Middle frontal gyrus (tissue), 1 donor: ENCODE results near the gene POU6F2.

Source experiments
- DNase-seq: peaks from one replicate; pipeline ENCODE4 v3.0.0-alpha.2; 2015; ENCODE audit warnings: low spot score; ENCODE audit errors: extremely low spot score

Gene POU6F2

DNA sequence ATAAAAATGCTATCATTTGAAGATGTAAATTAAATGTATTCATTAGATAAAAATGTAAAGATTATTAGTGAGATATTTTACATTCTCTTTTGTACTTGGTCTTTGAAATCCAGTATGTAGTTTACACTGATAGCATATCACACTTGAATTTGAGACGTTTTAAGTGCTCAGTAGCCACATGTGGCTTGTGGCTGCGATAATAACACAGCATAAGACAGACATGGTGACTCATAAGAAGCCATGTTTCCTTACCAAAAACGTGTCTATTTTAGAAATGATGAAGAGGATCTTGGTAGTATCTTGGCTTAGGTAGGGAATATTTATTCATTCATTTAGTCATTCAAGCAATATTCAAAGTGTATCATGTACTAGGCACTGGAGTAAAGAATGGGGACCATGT lies 149.3 kb downstream of the POU6F2 start:
- no peak for DNase-seq

DNA sequence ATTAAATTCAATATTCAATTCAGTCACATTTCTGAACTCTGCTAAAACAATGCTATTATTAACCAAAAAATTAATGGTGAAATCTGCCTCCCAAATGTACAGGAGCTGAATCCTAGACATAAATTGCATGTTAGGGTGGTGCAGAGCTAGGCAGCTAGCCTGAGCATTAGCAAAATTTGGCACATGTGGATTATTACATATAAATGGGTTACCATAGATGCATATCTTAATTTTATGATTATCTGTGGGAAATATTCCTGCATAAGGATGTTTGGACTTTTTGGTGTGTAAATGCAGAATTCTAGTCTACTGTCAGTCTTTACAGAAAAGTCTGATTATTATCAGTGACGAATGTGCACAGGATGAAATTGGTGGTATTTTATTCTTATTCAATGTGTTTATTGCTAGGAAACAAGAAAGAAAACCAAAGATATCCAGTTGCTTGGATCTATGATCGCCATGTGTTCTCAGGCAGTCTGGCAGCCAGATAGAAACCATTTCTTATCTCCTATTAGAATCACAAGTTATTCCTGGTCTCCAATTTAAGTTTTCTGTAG lies 150.7 kb downstream of the POU6F2 start:
- DNase-seq, result no peak

DNA sequence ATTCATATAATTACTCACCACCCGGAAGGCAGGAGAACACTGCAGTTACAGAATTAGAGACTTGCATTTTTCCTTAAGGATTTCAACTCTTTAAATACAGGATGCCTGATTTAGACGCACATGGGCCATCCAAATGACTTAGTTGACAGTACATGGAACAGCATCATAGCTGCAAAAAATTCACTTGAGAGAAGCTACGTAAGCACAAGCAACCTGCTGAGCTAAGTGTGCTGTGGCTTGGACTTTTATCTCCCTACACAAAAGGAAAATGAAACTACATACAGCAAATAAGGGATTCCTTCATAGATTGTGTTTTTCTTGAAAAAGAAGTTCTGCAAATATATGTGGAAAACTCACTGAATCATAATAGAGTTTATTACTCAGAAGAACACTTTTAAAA lies 152.6 kb downstream of the POU6F2 start:
- DNase-seq, result peak; percentile 26

DNA sequence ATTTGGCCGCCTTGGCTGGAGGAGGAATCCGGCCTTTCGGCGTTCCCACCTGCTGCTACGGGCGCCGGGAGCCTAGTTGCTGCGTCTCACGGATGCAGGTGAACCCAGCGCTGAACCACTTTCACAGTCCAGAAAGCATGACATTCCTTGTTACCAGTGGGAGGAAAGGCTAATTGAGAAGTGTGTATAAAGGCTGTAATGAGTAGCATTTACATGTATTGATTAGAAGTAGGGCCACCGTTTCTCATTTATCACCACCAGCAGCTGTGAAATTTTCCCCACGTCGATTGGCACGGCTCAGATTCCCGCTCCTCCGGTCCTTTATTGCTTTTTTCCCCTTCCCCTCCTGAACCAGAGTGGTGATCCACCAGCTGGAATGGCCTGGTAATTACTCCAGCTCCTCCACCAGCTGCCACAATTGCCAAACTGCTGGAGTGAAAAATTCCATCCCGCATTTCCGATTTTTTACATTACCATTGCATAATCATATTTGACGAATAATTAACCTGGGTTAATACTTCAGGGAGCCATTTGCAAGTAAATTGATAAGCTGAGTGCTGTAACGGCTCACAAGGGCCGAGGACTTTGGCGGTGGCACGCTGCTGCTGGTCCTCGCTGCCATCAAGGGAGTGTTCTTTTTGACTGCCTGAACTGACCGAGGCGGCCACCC lies 153.3 kb downstream of the POU6F2 start:
- no peak for DNase-seq

DNA sequence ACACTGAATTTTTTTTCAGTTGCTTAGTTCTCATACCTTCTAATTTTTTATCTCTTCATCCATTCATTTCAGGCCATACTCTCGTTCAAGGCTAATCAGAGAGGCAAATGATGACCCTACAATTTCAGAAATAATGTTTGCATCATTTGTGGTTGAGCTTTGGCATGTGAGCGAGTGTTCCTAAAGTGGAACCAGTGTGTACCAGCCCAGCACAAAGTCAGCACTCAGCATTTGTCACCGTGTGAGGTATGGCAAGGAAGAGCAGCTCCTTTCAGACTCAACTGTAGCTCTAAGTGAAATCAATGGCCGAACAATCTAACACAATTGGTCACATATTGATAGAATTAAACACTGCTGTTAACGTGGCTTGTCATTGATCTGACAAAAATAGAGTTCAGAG lies 154.6 kb downstream of the POU6F2 start:
- DNase-seq, result no peak

DNA sequence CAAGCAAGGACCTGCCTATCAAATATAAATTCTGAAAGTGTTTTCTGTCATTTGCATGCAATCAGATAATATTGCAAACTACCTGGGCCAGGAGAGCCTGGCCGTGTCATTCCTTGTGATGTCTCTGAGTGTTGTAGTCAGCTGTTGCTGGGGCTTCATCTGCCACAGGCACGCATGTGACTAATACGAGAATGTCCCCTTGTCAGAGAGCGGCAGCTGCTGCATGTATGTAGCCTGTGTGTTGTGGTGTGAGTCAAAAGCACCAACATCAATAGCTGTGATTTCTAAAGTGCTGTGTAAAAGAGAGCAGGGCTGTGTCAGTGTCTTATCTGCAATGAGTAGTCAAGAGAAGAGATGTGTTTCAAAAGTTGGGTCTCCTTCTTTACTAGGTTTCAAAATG lies 155.4 kb downstream of the POU6F2 start:
- no peak for DNase-seq

DNA sequence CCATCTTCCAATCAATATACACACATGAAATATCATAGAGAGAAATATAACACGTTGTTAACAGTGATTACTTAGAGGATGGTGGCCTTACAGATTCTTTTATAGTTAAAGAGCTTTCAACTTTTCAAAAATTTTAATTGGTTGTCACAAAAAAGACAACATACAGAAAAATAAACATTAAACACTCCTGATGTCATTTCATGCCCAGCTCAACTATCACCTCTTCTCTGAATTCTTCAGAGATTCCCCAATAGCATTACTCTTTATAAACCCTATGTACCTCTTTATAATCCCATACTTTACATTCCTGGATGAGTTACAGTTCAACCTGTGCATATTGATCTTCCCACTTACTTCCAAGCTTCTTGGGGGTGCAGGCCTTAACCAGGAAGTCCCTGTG lies 159.8 kb downstream of the POU6F2 start:
- DNase-seq, result no peak

DNA sequence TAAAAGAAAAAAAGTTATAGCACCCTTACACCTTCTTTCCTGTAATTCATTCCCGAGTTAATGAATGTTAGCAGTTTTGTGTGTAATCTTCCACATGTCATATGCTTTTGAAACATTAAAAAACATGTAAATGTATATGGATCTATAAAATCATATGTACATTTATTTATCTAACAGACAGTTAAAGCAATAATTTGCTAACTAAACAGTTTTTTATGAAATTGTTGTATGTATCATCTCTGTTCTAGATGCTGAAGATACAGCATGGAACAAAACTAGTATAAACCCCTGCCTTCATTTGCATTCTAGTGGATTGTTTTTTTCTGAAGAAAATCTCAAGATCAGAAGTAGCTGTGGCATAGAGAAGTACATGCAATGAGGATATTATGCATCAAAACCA lies 165.0 kb downstream of the POU6F2 start:
- DNase-seq, result no peak

DNA sequence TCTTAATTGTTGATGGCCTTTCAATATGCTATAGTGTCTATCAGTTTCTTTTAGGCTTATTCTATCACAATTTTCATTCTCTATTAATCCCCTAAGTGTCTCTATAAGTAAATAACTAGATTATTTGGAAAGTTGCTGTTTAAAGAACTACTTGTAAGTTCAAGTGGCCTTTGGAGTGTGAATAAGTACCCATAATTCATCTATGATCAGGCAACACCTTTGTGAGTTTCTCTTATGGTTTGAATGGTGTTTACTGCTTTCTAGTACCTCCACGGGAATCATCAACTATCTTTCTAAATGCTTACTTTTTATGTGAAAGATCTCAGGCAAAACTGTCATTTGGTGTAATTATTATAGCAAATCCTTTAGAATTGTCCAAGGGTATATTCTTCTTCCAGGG lies 166.7 kb downstream of the POU6F2 start:
- DNase-seq, result no peak

DNA sequence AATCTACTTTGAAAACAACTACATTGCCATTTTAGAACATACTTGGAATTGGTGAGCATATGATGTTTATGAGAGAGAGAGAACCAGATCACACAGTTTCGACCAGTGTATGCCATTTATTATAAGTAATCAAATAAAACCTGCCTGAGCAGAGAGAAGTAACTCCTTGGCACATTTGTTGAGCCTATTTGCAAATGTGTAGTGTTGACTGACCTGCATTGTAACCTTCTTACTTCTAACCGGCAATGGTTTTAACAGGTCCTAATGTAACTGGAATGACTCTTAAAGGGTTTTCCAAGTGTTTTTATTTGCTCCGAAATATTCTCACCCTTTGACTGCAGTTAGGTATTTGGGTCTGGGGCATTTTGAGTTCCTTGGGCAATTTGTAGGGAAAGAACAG lies 167.6 kb downstream of the POU6F2 start:
- DNase-seq, result no peak

DNA sequence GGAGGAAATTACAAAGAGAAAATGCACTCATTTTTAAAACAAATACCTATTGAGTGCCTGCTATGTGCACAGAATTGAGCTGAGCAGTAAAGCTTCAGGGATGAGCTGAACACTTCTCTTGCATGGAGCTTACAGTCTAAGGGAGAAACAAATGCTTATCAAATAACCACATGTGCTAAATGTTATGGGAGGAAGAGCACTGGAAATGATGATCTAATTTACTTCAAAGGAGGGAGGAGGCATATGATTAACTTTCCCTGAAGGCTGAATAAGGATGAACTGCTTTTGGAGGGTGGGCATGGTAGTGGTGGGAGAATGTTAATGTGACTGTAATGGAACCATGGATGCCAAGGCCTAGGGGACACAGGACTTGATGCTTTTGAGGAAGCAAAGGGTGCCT lies 168.2 kb downstream of the POU6F2 start:
- DNase-seq, result no peak

DNA sequence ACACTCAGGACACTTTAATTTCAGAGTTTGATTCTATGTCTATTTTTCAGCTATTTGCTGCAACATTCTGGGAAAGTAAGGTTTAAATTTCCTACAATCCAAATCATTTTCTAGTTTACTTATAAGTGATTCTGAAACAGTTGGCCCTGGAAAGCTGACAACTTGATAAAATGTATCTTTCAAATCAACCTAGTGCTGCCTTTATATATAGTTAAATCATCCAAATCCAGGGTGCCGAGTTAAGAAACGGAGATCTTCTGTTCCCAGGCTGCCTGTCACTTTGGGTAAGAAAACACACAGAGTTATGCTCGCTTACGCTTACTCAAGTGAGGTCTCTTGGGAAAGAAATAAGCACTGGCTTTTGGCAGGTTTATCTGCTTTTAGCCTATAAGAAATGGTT lies 175.0 kb downstream of the POU6F2 start:
- DNase-seq, result no peak

DNA sequence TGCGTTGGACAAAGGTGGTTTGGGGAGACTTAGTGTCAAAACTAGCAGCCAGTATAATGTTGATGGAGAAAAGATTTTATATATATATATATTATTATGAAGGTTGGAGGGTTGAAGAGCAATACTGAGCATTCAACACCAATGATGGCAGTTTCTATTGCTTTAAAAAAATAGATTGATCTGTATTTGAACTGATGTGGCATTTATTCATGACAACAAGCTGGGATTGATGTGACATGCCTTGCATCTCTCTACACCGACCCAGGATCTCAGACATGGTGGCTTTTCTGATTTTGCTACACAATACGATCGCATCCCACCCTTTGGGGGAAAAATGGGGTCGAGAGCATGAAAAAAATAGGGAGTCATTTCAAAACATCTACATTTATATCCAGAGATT lies 175.4 kb downstream of the POU6F2 start:
- no peak for DNase-seq

DNA sequence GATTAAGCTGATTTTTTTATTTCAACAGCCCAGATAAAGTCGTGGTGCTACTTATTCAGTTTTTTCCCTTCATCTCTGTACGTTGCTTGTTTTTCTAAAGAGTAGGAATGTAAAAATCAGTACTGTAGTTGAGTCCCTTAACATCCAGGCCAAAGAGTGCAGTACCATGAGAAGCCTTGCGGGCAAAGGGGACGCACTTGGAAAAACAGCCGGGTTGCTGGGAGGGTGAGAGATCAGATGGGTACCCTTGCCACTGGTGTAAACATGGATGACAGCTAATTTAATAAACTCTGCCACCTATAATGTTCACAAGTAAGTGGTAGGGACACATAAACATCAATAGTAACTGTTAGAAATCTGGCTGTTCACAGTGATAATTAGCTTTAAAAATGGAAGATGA lies 175.9 kb downstream of the POU6F2 start:
- DNase-seq, result no peak

DNA sequence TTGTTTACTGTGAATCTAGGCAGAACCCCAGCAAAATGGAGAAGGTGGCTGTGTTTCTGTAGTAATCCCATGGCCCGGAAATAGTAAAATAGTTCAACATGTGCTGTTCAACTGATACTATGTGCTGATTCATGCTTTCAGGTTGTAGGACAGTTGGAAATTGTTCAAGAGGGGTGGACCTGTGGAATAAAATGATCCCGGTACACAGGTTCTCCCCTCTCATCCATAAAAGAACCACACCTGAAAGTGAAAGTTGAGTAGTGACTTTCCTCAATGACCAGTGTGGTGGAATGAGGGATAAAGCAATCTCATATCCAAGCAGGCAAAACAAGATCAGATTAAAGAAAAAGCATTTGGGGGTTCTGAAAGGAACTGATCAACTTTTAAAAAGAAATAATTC lies 177.1 kb downstream of the POU6F2 start:
- DNase-seq, result no peak

DNA sequence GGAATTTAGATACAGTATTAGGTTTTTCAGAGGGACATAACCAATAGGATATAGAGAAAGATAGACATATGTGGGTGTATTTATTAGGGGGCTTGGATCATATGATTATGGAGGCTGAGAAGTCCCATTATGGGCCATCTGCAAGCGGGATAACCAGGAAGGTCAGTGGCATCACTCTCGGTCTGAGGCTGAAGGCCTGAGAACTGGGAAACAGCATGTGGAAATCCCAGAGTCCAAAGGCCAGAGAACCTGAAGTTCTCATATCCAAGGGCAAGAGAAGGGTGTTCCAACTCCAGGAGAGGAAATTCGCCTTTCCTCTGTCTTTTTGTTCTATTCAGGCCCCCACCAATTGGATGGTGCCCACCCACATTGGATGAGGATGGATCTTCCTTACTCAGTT lies 180.7 kb downstream of the POU6F2 start:
- DNase-seq, result no peak

DNA sequence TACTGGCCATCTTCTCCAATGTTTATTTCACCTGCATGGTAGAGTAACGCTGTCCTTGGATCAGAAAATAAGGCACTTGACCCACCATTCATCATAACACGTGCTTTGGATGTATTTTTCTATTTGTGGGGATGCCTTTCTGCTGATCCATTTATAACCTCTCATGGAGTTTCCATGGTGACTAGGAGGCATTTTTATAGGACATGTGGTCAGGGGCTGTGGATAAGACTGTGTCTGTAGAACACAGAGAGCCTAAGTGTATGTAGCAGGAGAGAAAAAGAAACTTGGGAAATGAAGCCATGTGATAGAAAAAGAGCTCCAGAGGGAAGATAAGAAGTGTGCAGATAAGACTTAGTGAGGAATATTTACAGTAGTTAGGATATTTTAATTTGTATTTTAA lies 184.2 kb downstream of the POU6F2 start:
- DNase-seq, result no peak

DNA sequence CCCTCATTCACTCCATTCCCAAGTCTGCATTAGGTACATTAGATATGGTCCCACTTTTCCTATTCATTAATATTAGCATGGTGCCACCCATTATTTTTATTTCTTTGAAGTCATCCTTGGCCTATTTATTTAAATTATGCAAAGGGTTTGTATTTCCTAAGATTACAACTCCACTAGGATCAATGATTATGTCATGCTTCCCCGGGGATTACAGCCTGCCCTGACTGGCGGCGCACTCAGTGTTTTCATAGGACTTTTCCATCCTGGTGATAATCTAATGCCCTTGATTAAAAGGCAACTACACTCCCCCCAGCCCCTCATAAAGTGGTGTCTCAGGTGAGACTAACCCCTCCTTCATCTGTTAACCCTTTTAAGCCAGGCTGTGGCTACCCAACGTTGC lies 187.2 kb downstream of the POU6F2 start:
- no peak for DNase-seq

DNA sequence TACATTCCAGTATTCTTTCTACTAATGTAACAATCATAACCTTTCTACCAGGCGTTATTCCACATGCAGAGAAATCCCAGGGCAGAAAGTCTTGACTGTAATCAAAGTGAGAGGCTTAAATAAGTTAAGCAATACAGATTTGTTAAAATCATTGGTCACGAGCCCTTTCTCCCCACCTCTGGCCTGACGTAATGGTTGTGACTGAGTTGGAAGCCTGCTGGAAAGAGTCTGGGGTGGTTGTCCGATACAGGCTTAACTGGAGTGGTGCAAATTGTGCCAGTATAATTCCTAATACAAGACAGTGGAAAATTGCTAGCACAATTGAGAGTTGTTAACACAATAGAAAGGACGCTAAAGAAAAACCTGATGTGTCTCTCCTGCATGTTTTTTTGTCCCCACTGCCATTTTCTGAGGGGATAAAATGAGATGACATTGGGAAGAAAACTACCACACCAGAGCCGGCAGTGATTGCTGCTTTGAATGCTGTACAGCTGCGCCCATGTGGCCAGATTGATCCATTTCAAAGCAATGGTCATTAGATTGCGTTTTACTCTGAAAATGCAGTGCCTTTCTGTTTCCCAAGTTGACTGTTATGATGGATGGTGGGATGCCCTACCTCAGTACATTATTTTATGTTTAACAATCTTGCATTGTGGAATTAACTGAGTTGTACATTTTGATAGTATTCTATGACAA lies 190.8 kb downstream of the POU6F2 start:
- DNase-seq, result no peak

DNA sequence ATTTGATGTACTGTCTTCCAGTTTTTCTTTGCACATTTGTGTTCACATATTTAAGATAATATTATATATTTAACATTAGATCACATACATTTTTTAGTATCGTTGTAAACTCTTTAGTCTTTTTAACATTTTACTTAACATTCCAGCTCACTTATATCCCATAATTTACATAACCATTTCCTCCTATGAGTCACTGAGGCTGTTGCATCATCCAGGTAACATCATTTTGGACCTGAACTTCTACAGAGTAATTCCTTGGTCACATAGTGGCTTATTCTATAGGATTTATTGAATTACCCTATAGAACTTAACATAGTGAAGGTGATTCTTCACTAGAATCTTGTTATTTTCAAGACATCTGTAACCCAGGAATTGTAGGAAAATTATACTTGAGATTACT lies 194.4 kb downstream of the POU6F2 start:
- no peak for DNase-seq

DNA sequence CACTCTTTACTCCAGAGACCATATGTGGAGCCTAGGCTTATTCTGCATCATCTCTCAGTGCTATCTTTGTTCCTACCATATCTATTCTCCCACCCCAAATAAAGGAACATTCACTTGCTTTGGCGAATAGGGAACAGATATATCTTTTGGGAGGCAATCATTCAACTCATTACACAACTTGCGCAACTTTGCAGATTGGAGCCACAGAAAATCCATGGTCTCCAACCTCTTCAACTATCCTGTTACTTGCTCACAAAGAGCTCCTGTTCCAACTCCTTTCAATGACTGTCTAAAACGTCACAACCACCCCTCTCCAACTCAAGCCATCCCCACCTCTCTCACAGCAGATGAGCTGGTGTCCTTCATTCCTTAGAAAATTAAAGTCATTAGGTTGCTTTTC lies 203.7 kb downstream of the POU6F2 start:
- DNase-seq, result no peak

DNA sequence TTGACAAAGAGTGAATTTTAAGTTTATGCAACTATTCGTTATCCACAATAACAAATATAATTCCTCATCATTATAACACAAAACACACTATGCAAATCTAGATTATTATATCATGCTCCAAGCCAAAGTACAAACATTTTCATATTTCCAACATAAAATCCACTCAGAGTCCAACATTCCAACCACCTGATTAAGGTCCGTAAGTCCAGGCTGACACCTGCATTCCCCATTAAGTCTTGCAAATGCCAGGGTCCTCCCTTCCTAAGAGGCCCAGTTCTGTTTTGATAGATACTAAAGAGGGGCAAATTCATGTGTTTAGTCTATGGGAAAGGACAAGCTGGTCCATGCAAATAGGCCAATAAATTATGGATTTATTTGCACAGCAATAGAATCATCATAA lies 206.1 kb downstream of the POU6F2 start:
- DNase-seq, result no peak

DNA sequence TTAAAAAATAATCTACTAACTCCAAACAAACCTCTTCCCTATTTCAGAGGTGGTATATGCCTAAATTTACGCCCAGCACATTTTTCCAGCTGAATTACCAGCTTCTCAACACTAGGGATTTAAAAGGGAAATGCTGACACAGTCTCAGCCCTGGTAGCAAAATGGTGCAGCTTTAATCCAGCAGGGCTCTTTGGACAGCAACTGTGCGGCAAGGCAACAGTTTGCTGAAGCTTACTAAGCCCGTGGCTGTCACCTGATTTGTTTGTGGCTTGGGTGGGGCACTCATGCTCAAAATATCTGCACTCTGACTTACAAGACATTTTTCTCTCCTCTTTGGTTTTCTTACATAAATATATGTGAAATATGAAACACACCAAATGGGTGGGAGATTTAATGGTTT lies 206.7 kb downstream of the POU6F2 start:
- no peak for DNase-seq
